Body of pancreas (tissue), 4 donors: ENCODE measurements around the gene RAP1GAP2. TPM values are rescaled to one million over a fixed set of nuclear protein-coding genes. Genes with fewer than 3 reads are reported as not detected.

Experiments used
- ATAC-seq: fragments of 150-250 bp; one replicate; pipeline ENCODE4 v1.9.1; 2016
- DNase-seq, 4 donors: peaks; one replicate each; pipeline ENCODE4 v3.0.0-alpha.2; 2019
- H3K27ac ChIP-seq, 4 donors: fragments of 200-600 bp; sonication (generic); 1 replicate in 3 of 4; 2 replicates in 1 of 4; pipeline versions ENCODE4 v1.5.1 to v1.6.1; 2016 to 2019; ENCODE audit warnings: mild to moderate bottlenecking in 1 of 4, mixed read lengths in 1 of 4, moderate library complexity in 1 of 4
- H3K27me3 ChIP-seq, 2 donors: fragments of 200-600 bp; sonication (generic); one replicate each; pipeline ENCODE4 v1.6.0; 2016; ENCODE audit warnings: mild to moderate bottlenecking in 1 of 2
- H3K36me3 ChIP-seq, 2 donors: fragments of 200-600 bp; sonication (generic); replicated peaks in 1 of 2; 2 replicates each; pipeline ENCODE4 v1.5.1; 2016; ENCODE audit warnings: low read depth in 2 of 2; ENCODE audit not compliant: insufficient read depth in 1 of 2
- H3K4me1 ChIP-seq: fragments of 200-600 bp; sonication (generic); one replicate; pipeline ENCODE4 v1.6.0; 2016
- H3K4me3 ChIP-seq, 2 donors: fragments of 200-600 bp; sonication (generic); 1 replicate in 1 of 2; 2 replicates in 1 of 2; pipeline ENCODE4 v1.5.1; 2016 to 2019
- H3K9me3 ChIP-seq, 3 donors: fragments of 200-600 bp; sonication (generic); 1 replicate in 2 of 3; 2 replicates in 1 of 3; pipeline ENCODE4 v1.5.1; 2016
- POLR2A ChIP-seq, 3 donors: fragments of 450-650 bp; IDR thresholded peaks; one replicate each; pipeline ENCODE4 v1.6.1; 2016; ENCODE audit warnings: antibody characterized with exemption in 3 of 3, mild to moderate bottlenecking in 2 of 3
- WGBS, 2 donors: methylation state at CpG; one replicate each; pipeline ENCODE4 v1.1.5; 2017; 5-methylcytosine and 5-hydroxymethylcytosine counted together
- intact Hi-C: fragments of 100-400 bp; cut with DNase I; formaldehyde crosslinking; loops from one replicate; pipeline ENCODE4 v1.15.1; 2023
- total RNA-seq, 2 donors: library from RNA; depleted of rRNA; stranded (reverse); fragments of >200 nt; gene quantifications; one replicate each; pipeline ENCODE4 v1.1.0, GENCODE V29; 2016
- TF ChIP-seq, protein P1 (sequence below), 7 experiments: fragments of 450-650 bp in 4 of 7; fragments of 200-600 bp in 3 of 7; sonication (generic) in 3 of 7; IDR thresholded peaks; one replicate each; pipeline ENCODE4 v1.5.1; 2016 to 2019; ENCODE audit warnings: antibody characterized with exemption in 7 of 7

The RAP1GAP2 gene
- total RNA-seq, 2 donors from 2014 or later: 21.8 to 81.1 TPM

DNA sequence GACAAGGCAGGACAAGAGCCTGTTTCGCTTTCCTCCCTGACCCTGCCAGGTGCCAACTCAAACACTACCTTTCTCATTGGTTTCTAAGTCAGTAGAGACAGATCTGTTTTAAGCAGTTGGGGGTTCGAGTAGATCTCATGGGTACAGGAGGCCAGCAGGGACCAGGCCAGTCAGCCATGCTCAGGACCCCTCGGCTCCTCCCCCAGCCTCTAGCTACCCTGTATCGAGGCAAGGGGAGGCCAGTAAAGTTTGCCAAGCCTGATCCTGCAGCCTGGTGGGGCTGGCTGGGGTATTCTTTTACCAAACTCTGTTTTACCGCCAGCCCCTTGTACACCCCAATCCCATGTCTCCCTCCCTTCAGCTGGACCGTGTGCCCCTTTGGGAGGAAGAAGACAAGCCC lies 240.6 kb downstream of the RAP1GAP2 start:
- DNase-seq (no peak), ATAC-seq (no peak)
- Histone ChIP-seq H3K27me3 (no peaks in the 10 kb centered on the region), H3K27ac (no peak overlapping the region), H3K9me3 (no peaks in the 10 kb centered on the region), H3K4me1 (no peaks in the 10 kb centered on the region), H3K36me3 (no peaks in the 10 kb centered on the region), H3K4me3 (no peak overlapping the region)
- TF ChIP-seq POLR2A (IDR thresholded peaks at IDR 0.05): no peak
- TF ChIP-seq, protein P1, sequence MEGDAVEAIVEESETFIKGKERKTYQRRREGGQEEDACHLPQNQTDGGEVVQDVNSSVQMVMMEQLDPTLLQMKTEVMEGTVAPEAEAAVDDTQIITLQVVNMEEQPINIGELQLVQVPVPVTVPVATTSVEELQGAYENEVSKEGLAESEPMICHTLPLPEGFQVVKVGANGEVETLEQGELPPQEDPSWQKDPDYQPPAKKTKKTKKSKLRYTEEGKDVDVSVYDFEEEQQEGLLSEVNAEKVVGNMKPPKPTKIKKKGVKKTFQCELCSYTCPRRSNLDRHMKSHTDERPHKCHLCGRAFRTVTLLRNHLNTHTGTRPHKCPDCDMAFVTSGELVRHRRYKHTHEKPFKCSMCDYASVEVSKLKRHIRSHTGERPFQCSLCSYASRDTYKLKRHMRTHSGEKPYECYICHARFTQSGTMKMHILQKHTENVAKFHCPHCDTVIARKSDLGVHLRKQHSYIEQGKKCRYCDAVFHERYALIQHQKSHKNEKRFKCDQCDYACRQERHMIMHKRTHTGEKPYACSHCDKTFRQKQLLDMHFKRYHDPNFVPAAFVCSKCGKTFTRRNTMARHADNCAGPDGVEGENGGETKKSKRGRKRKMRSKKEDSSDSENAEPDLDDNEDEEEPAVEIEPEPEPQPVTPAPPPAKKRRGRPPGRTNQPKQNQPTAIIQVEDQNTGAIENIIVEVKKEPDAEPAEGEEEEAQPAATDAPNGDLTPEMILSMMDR (IDR thresholded peaks at IDR 0.05): no peak
- intact Hi-C loops: no loop called here
- WGBS, 2 donors: 75 to 83% methylated on average over 6 of the region's 6 CpGs

DNA sequence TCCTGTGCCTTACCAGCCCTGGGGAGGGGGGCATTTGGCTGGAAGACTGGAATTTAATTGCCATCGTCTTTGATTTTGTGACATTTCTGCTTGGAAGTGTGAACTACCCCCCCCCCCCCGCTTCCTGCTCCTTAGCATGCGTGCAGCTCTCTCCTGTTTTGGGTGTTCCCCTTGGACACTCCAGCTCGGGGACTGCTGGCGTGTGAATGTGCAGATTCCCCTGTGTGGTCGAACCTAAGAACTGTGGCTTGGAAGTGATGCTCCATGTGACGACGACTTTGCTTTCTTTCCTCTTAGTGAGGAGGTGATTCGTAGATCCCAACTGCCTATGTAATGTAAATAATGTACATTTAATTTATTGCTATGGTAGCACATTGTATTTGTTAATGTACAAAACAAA lies 241.0 kb downstream of the RAP1GAP2 start:
- ATAC-seq: no peak
- intact Hi-C loops: no loop called here
- 63 to 81% methylated on average over 9 of the region's 9 CpGs for WGBS, 2 donors
- H3K4me1 ChIP-seq: no peaks in the 10 kb centered on the region
- TF ChIP-seq, protein P1 (IDR thresholded peaks at IDR 0.05): no peak
- TF ChIP-seq POLR2A (IDR thresholded peaks at IDR 0.05): no peak
- DNase-seq: no peak
- no peak overlapping the region for H3K27ac ChIP-seq
- H3K9me3 ChIP-seq: no peaks in the 10 kb centered on the region
- no peaks in the 10 kb centered on the region for H3K27me3 ChIP-seq
- no peaks in the 10 kb centered on the region for H3K36me3 ChIP-seq
- no peak overlapping the region for H3K4me3 ChIP-seq

DNA sequence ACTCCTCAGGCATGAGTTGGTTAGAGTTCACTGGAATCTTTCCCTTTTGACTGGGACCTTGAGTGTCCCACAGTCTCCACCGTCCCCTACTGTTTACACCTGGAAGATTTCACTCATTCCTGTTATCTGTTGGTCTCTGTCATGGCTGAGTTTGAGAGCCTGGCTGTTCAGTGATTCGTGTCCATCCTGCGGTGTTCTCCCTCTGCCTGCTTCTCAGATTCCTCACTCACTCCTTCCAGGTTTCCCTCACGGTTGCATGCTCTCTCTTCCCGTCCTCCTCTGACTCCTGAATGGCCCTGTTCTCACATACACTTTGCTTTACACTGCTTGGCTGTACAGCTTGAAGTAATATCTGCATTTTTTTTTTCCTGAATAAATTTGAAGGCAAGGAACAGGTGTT lies 242.7 kb downstream of the RAP1GAP2 start:
- Histone ChIP-seq H3K4me1 (no peaks in the 10 kb centered on the region), H3K27ac (no peak overlapping the region), H3K4me3 (no peak overlapping the region), H3K9me3 (peaks cover 0 to 5% (median 0%) of the 10 kb centered on the region in 3 donors), H3K27me3 (no peaks in the 10 kb centered on the region), H3K36me3 (no peaks in the 10 kb centered on the region)
- ATAC-seq: no peak
- intact Hi-C loops: no loop called here
- DNase-seq: no peak
- 27 to 32% methylated on average over 5 of the region's 5 CpGs for WGBS, 2 donors
- TF ChIP-seq POLR2A (IDR thresholded peaks at IDR 0.05): no peak
- TF ChIP-seq, protein P1 (IDR thresholded peaks at IDR 0.05): no peak

DNA sequence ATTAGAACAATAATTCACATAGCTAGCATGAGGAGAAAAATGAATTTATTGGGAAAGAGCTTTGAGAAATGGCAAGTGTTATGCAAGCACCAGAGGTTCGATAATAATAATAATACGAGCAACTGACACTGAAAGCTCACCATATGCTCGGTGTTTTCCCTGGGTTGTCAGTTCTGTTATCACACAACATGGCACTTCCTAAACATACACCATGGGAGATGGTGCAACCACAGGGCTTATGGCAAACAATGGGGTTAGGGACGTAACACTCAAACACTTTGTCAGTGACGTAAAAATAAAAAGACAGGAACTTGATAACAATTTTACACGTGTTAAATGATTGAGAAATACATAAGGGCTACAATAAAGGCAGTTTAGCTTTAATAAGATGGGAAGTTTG lies 243.5 kb downstream of the RAP1GAP2 start:
- no peak for ATAC-seq
- Histone ChIP-seq H3K27me3 (no peaks in the 10 kb centered on the region), H3K9me3 (peaks cover 0 to 11% (median 0%) of the 10 kb centered on the region in 3 donors), H3K4me3 (no peak overlapping the region), H3K36me3 (no peaks in the 10 kb centered on the region), H3K4me1 (no peaks in the 10 kb centered on the region), H3K27ac (no peak overlapping the region)
- 10 to 23% methylated on average over 6 of the region's 6 CpGs for WGBS, 2 donors
- intact Hi-C loops: no loop called here
- no peak for DNase-seq
- no peak for TF ChIP-seq POLR2A (IDR thresholded peaks at IDR 0.05)
- TF ChIP-seq, protein P1 (IDR thresholded peaks at IDR 0.05): no peak

DNA sequence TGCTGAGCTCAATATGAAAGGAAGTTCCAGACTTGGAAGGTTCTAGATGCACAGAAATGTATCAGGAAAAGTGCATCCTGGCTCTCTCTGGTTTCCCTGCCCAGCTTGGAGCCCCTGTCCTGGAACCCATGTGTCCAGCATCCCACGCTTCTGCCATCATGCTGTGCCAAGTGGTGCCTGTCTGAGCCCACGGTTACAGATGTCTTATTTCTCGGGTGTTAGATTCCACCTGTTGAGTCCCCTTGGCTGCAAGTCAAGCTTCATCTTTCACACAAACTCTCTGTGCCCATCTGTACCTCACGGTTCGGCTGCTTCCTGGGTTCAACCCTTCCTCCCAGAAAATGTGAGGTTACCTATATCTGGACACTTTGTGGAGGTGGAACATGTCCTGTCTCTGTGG lies 244.6 kb downstream of the RAP1GAP2 start:
- no peak overlapping the region for H3K4me3 ChIP-seq
- intact Hi-C loops: no loop called here
- H3K36me3 ChIP-seq: no peaks in the 10 kb centered on the region
- DNase-seq (no peak), ATAC-seq (no peak)
- TF ChIP-seq, protein P1 (IDR thresholded peaks at IDR 0.05): no peak
- no peak for TF ChIP-seq POLR2A (IDR thresholded peaks at IDR 0.05)
- H3K4me1 ChIP-seq: no peaks in the 10 kb centered on the region
- WGBS, 2 donors: 41 to 53% methylated on average over 5 of the region's 5 CpGs
- no peak overlapping the region for H3K27ac ChIP-seq
- H3K27me3 ChIP-seq: no peaks in the 10 kb centered on the region
- H3K9me3 ChIP-seq: peaks cover 0 to 11% (median 0%) of the 10 kb centered on the region in 3 donors
